Cardiac muscle cell (in vitro differentiated cells and primary cell): ENCODE measurements around the gene EMP2. TPM values are rescaled to one million over a fixed set of nuclear protein-coding genes. Genes with fewer than 3 reads are reported as not detected.

Experiments
- DNase-seq, 2 donors: peaks; one replicate each; pipeline versions ENCODE4 v3.0.0 to v3.0.0-alpha.2; 2010 to 2017; ENCODE audit warnings: low read depth in 1 of 2, low spot score in 1 of 2
- H3K27ac ChIP-seq: fragments of 200-600 bp; sonication (generic); 2 replicates; pipeline ENCODE4 v1.5.1; 2016
- H3K27me3 ChIP-seq: fragments of 200-600 bp; sonication (generic); 2 replicates; pipeline ENCODE4 v1.6.0; 2016; ENCODE audit warnings: control low read depth
- H3K36me3 ChIP-seq: fragments of 200-600 bp; sonication (generic); 2 replicates; pipeline ENCODE4 v1.5.1; 2016; ENCODE audit warnings: control low read depth
- H3K4me1 ChIP-seq: fragments of 200-600 bp; sonication (generic); 2 replicates; pipeline ENCODE4 v1.8.1; 2017; ENCODE audit warnings: low read depth, mild to moderate bottlenecking, mixed run types
- H3K4me3 ChIP-seq: fragments of 200-600 bp; sonication (generic); 2 replicates; pipeline ENCODE4 v1.5.1; 2016; ENCODE audit warnings: mild to moderate bottlenecking
- H3K9me3 ChIP-seq: fragments of 200-600 bp; sonication (generic); 2 replicates; pipeline ENCODE4 v1.5.1; 2017; ENCODE audit warnings: low read depth, mild to moderate bottlenecking, control low read depth
- CTCF ChIP-seq: IDR thresholded peaks from 2 replicates; pipeline ENCODE4 v1.5.1; 2012; ENCODE audit warnings: low read depth, mild to moderate bottlenecking, low read length
- polyA plus RNA-seq: library from polyadenylated mRNA; unstranded; fragments of >200 nt; fragmentation: Nextera tagmentation; extraction: Ambion mirVana; gene quantifications from 2 replicates; pipeline ENCODE4 v1.2.1, GENCODE V29; 2016
- total RNA-seq: library from RNA; depleted of rRNA; stranded (reverse); fragments of >200 nt; gene quantifications from 2 replicates; pipeline ENCODE4 v1.2.3, GENCODE V29; 2016

EMP2 gene
- total and polyA plus RNA-seq, 2 experiments from 2014 or later = 40.9 to 151 TPM

- no peaks in the 10 kb centered on the region for H3K9me3 ChIP-seq
- no peak overlapping the region for H3K4me3 ChIP-seq
- H3K27me3 ChIP-seq = no peaks in the 10 kb centered on the region
- H3K27ac ChIP-seq = no peak overlapping the region
- no peak for DNase-seq
- H3K4me1 ChIP-seq = peaks cover 25% of the 10 kb centered on the region
- H3K36me3 ChIP-seq = no peaks in the 10 kb centered on the region
- no peak for TF ChIP-seq CTCF
Observed at GRCh38 chr16:10599626-10600025, 19.2 kb upstream of the EMP2 start.

GRCh38 chr16:10598157-10598556, 17.8 kb upstream of the EMP2 start:
- H3K4me1 ChIP-seq = peaks cover 25% of the 10 kb centered on the region
- no peaks in the 10 kb centered on the region for H3K36me3 ChIP-seq
- no peak overlapping the region for H3K27ac ChIP-seq
- TF ChIP-seq CTCF = no peak
- no peak for DNase-seq
- no peaks in the 10 kb centered on the region for H3K9me3 ChIP-seq
- H3K27me3 ChIP-seq = no peaks in the 10 kb centered on the region
- no peak overlapping the region for H3K4me3 ChIP-seq

GRCh38 chr16:10597187-10597601, 16.8 kb upstream of the EMP2 start:
- Histone ChIP-seq H3K27ac (no peak overlapping the region), H3K4me1 (peaks cover 21% of the 10 kb centered on the region), H3K4me3 (no peak overlapping the region), H3K27me3 (no peaks in the 10 kb centered on the region), H3K36me3 (no peaks in the 10 kb centered on the region), H3K9me3 (no peaks in the 10 kb centered on the region)
- DNase-seq = no peak
- no peak for TF ChIP-seq CTCF

- TF ChIP-seq CTCF = no peak
- Histone ChIP-seq H3K27me3 (no peaks in the 10 kb centered on the region), H3K27ac (no peak overlapping the region), H3K4me3 (no peak overlapping the region), H3K4me1 (no peaks in the 10 kb centered on the region), H3K9me3 (no peaks in the 10 kb centered on the region), H3K36me3 (no peaks in the 10 kb centered on the region)
- DNase-seq = no peak
Observed at GRCh38 chr16:10594312-10594950, 14.0 kb upstream of the EMP2 start.

GRCh38 chr16:10592611-10593010, 12.2 kb upstream of the EMP2 start:
- no peak for DNase-seq
- no peaks in the 10 kb centered on the region for H3K4me1 ChIP-seq
- no peak overlapping the region for H3K27ac ChIP-seq
- H3K36me3 ChIP-seq = no peaks in the 10 kb centered on the region
- H3K27me3 ChIP-seq = no peaks in the 10 kb centered on the region
- TF ChIP-seq CTCF = no peak
- no peak overlapping the region for H3K4me3 ChIP-seq
- no peaks in the 10 kb centered on the region for H3K9me3 ChIP-seq
